Right forelimb (tissue), 1 donor: ENCODE results near the gene AUTS2.

Experiments used
- DNase-seq: peaks from one replicate; pipeline ENCODE4 v3.0.0-alpha.2; 2018

The AUTS2 gene

DNA sequence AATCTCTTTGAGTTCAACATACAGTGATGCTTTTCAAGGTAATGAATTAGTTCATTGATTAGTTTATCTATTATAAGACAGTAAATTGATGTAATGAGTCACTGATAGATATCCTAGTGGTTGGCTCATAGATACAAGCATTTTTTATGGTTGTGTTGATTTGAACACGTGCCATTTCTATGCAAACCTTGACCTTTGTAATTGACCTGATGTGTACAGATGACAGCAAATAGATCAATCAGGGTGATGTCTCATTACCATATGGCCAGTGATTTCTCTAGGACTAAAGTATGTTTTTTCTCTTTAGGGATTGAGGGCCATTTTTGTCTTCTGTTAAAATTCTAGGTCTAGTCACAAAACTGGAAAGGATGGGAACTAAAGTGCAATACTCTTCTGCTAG lies 773.4 kb downstream of the AUTS2 start:
- no peak for DNase-seq

- DNase-seq: no peak
Observed at GRCh38 chr7:70372768-70373515, 774.7 kb downstream of the AUTS2 start.

GRCh38 chr7:70374772-70375533 lies 776.7 kb downstream of the AUTS2 start:
- DNase-seq: no peak

DNA sequence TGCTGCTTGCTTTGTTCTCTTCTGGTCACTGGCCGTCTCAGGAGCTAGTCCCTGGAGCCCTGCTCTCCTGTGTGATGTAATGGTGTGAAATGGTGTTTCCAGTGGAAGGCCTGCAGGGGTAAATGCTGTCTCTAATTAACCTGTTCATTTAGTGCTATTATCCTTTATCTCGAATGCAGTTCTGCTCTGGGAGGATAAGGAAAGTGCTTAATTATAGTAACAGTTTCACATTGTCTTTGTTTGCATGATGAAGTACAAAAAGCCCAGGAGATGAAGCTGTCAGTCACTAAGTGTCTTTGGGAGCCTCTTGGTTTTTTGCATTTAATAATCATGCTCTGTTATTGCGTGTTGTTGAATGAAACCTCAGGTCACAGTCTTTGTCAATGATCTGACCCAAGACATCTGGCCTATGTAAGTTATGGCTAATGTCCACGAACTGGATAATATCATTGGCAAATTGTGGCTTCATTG lies 778.3 kb downstream of the AUTS2 start:
- no peak for DNase-seq

- DNase-seq: no peak
Observed at GRCh38 chr7:70377957-70378356, 779.7 kb downstream of the AUTS2 start.

DNA sequence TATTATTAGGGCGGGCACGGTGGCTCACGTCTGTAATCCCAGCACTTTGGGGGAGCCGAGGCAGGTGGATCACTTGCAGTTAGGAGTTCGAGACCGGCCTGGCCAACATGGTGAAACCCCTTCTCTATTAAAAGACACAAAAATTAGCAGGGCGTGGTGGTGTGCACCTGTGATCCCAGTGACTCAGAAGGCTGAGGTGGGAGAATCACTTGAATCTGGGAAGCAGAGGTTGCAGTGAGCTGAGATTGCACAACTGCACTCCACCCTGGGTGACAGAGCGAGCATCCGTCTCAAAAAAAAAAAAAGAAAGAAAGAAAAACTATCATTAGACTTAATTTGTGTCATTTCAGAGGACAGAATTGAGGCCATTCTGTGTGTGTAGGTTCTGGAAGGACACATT lies 780.9 kb downstream of the AUTS2 start:
- DNase-seq: no peak

GRCh38 chr7:70380421-70381015 lies 782.2 kb downstream of the AUTS2 start:
- DNase-seq: peak; percentile 63

DNA sequence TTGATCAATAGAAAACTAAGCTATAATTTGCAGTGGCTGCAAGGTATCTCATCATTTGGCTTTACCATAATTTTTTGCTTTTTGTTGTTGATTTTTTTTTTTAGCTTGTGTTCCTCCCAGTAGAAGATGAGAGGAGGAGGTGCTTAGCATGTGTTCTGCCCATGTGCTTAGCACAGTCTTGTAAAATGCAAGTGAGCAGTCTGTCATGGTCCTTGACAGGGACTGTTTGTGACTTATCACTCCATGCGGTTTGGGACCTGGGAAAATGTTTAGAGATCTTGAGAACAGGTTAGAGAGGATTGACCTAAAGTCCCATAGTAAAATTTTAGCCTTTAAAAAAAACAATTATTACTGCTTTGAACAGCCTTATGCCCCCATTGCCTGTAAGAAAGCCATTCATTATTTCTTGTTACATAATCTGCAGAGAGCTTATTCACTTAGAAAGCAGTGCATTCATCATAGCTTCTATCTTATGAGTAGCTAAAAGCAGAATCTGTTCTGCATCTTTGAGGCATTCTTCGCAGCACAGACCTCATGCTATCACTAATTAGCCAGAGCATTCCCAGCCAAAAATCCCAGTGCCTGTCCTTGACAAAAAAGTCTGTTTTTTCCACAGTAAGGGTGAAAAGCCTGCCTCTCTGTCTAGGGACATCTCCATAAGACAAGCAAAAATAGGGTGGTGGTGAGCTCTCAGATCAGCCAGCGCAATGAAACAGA lies 784.9 kb downstream of the AUTS2 start:
- DNase-seq: no peak

- no peak for DNase-seq
Observed at GRCh38 chr7:70384024-70384423, 785.7 kb downstream of the AUTS2 start.

DNA sequence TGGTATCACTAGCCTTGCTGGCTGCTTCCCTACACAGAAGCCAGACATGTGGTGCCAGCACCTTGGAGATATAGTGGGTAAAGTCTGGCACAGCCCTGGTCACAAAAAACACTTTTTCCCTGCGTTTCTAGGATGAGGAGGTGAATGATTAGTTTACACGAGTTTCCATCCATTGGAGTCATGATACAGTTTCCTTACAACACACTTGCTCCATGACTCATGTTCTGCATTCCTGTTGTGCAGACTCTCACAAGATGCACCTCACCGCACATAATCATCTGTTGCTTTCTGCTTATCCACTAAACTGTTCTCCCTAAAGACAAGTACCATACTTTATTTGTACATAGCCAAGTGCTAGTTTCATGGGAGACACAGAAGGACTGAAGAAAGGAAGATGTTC lies 786.6 kb downstream of the AUTS2 start:
- no peak for DNase-seq

- DNase-seq: no peak
Observed at GRCh38 chr7:70387217-70387616, 788.9 kb downstream of the AUTS2 start.

GRCh38 chr7:70389531-70390151 lies 791.4 kb downstream of the AUTS2 start:
- DNase-seq: no peak

- DNase-seq: no peak
Observed at GRCh38 chr7:70390251-70390650, 792.0 kb downstream of the AUTS2 start.

- DNase-seq: no peak
Observed at GRCh38 chr7:70392256-70392876, 794.1 kb downstream of the AUTS2 start.

DNA sequence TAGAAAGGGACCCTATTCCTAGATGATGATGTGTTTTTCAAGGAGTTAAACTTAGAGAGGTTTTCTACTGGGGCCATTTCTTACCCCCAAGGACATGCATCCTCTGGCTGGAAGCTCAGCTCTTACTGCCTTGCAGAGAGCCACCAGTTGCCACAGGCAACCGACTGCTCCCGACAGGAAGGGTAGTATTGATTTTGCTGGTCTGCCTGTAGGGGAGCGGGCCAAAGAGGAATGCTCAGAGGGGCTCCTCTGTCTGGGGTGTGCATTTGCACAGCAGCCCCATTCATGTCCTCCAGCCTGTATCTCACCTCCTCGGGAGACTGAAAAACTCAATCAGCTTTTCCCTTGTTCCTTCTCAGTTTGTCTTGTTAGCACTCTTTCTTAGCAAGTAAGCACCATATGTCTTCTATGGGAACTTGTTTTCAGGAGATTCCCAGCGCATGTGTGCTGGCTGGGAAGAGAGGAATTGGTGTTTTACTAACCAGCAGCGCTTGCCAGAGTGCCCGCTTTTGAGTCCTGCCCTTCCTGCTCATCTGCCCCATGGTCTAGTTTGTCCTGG lies 794.7 kb downstream of the AUTS2 start:
- DNase-seq: no peak

GRCh38 chr7:70393956-70394355 lies 795.7 kb downstream of the AUTS2 start:
- no peak for DNase-seq

DNA sequence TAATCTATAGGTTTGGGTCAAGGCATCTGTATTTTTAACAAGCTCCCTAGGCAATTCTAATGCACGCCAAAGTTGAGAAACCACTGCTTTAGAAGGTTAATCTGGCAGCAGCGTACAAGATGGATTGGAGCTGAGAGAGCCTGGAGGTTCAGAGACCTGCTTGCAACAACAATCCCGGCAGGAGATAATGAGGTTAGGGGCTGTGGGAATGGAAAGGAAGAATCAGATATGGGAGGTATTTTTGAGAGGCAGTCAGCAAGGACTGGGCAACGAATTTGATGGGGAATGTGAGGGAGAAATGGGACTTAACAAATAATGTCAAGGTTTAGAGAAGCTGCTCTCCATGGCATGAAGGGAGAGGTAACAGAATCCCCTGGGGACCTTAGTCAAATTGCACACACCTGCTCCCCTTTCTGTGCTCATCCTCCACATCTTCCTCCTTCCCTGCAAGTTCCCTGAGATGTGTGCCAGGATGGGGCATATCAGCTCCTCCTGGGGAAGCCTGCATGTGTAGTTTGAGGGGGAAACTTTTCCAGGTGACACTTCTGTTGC lies 802.6 kb downstream of the AUTS2 start:
- DNase-seq: no peak

DNA sequence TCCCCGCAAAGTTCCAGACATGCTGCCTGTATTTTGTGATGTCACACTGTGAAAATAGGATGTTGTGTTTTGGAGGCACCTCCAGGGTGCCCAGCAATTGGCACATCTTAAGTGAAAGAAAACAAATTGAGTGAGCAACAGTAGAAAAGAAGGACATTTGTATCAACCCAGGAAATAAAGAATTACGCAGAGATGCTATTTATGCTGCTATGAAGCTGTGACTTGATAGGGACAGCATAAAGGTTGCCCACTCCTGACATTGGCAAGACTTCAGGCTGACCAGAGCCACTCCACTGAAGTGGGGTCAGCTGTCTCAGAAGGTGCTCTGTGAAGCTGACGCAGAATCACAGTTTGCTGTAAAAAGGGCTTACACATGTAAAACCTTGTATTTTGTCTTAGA lies 803.8 kb downstream of the AUTS2 start:
- no peak for DNase-seq

DNA sequence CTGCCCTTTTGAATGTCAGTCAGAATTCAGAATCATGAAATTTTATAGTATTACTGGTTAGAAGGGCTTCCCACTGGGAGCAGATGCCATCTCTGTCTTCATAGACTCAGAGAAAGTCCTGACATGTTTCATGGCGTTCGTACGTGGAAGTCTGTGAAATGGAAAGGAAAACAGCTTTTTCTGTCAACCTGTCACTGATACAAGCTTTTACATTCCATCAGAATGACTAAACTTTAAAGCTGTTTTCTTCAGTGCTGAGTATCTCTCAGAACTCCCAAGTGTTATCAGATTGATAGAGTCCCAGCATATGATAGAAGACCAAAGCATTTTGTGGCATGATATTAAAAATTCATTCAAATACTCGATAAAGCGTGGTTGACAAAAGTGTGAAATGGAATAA lies 807.0 kb downstream of the AUTS2 start:
- DNase-seq: no peak

DNA sequence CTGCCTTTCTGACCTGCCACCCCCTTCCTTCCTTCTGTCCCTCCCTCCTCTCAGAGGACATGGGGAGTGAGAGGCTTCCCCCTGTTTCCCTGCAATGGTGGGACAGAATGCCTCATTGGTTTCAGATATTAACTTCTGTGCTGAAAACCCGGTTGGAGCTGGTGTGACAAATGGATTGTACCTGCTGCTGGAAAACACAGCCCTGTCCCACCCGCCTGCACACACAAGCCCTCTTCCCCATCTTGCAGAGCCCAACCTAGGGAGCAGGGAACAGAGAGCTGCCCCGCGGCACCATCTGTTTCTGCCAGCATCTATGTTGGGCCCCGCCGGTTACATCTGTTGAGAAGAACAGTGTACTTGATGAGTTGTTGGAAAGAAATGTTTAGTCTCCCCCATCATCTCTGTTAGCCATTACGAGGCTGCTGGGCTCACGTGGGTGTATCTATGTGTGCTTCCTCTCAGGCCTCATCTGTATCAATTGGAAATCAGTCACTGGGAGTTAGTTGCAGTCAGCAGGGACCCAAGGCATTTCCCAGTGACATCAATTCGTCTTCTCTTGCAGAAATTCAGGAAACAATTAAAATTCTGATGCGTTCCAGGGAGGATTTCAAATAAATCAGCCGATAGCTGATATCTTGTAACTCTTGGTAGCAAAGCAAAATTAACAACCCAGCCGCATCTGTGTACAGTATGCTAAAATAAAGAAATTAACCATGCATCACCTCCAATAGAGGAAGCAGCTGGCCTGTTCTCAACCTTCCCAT lies 808.1 kb downstream of the AUTS2 start:
- DNase-seq: no peak

GRCh38 chr7:70406950-70407209 lies 808.6 kb downstream of the AUTS2 start:
- DNase-seq: no peak
